Articular chondrocyte of knee joint (primary cell): Measurements from ENCODE around the gene POPDC3. TPM values are rescaled to one million over a fixed set of nuclear protein-coding genes. Genes with fewer than 3 reads are reported as not detected.

Experiments
- total RNA-seq: library from RNA; depleted of rRNA; stranded (reverse); fragments of >200 nt; gene quantifications from 2 replicates; pipeline ENCODE4 v1.2.3, GENCODE V29; 2012

The POPDC3 gene, protein sequence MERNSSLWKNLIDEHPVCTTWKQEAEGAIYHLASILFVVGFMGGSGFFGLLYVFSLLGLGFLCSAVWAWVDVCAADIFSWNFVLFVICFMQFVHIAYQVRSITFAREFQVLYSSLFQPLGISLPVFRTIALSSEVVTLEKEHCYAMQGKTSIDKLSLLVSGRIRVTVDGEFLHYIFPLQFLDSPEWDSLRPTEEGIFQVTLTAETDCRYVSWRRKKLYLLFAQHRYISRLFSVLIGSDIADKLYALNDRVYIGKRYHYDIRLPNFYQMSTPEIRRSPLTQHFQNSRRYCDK
- total RNA-seq: 71.8 and 73.3 TPM in 2 replicates

DNA sequence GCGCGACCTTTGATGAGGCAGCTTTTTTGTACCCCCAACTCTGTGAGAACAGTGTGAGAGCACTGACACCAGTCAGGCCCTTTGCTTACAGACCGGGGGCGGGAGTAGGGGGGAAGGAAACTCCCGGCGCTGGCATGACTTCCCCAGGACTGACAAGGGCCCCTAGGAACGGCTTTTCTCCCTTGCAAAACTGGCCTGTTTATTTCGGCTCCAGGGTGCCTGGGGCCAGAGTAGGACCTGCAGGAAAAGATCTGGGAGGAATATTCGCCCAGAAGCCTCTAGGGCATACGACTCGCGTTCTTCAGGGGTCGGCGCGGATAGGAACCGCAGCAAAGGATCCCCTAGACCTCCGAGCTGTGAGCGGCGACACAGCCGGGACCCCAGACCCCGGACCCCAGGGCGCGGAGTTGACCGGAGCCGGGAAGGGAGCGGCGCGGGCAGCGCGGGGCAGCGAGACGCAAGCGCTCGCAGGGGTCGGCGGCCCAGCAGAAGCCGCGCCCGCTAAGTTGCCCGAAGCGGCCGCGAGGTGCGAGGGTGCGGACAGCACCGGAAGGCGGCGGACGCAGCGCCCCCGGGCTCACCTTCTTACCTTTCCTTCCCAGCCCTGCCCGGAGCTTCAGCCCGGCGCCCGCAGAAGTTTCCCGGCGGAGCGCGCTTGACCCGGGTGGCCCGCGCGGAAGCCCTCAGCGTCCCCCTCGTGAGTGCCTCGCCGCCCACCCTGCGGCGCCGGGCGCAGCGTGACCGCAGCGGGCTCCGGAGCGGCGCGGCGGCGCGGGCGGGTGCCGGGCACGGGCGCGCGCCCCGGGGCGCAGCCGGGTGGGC is at the start of gene POPDC3:
Gene POPDC3 (minus strand): TSS at position 771 of the 822 bp plus-strand sequence. CDS start 18,105 bp downstream, outside the sequence.

Other genes starting within 250 kb of the POPDC3 start
- gene LIN28B, start 222.9 kb downstream of the POPDC3 start, total RNA-seq: not detected in 2 replicates
- 27.6 and 29.2 TPM in 2 replicates for gene PREP, start 223.1 kb upstream of the POPDC3 start, total RNA-seq